ENCODE data around the gene MAP3K14.

GRCh38 chr17:45277216-45277849 lies 39.5 kb downstream of the MAP3K14 start:
- TF ChIP-seq EZH2 (IDR thresholded peaks at IDR 0.05) (no peak), FOXP2 (optimal IDR thresholded peaks at IDR 0.05; ENCODE audit: control extremely low read depth, extremely low read length, insufficient read depth) (no peak)

Data from SK-N-MC (cell line).